GM13976 (cell line): ENCODE measurements around the gene HHATL.

Source experiments
- DNase-seq: peaks from one replicate; pipeline ENCODE4 v3.0.0; 2012; ENCODE audit warnings: low spot score
- in situ Hi-C: fragments of 300-500 bp; cut with MboI; formaldehyde crosslinking; loops from one replicate; pipeline ENCODE4 v1.12.0; 2022; ENCODE audit warnings: low sequenced_read_pairs, mixed read lengths, inconsistent platforms; ENCODE audit not compliant: unreplicated experiment
- TF ChIP-seq, protein P1 (sequence below): IDR thresholded peaks from 2 replicates; pipeline ENCODE4 v1.5.1; 2012; ENCODE audit warnings: borderline replicate concordance, mild to moderate bottlenecking; ENCODE audit not compliant: insufficient read depth; ENCODE audit errors: extremely low read depth, missing control alignments, control extremely low read depth

HHATL gene

DNA sequence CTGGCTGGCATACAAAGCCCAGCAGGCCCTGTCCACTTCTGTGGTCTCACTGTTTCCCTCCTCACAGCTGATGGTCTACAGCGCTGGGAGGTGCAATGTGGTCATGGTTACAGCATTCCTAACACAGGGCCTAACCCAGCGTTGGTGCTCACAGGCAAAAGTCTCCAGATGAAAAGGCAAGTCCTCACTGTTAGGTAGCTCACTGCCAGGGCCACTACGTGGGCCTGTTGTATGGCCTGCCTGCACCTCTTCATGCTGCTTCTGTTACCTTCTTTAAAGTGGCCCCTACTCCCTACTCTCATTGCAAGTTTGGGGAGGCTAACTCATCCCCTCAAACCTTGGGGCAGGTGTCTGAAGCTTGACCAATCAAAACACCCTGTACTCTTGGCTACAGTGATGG lies 39.2 kb upstream of the HHATL start:
- in situ Hi-C loops = no loop called here
- TF ChIP-seq, protein P1, sequence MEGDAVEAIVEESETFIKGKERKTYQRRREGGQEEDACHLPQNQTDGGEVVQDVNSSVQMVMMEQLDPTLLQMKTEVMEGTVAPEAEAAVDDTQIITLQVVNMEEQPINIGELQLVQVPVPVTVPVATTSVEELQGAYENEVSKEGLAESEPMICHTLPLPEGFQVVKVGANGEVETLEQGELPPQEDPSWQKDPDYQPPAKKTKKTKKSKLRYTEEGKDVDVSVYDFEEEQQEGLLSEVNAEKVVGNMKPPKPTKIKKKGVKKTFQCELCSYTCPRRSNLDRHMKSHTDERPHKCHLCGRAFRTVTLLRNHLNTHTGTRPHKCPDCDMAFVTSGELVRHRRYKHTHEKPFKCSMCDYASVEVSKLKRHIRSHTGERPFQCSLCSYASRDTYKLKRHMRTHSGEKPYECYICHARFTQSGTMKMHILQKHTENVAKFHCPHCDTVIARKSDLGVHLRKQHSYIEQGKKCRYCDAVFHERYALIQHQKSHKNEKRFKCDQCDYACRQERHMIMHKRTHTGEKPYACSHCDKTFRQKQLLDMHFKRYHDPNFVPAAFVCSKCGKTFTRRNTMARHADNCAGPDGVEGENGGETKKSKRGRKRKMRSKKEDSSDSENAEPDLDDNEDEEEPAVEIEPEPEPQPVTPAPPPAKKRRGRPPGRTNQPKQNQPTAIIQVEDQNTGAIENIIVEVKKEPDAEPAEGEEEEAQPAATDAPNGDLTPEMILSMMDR = no peak
- DNase-seq = no peak

- in situ Hi-C loops = no loop called here
- TF ChIP-seq, protein P1 = no peak
- DNase-seq = no peak
Observed at GRCh38 chr3:42739401-42740158, 37.0 kb upstream of the HHATL start.

GRCh38 chr3:42736531-42736930 lies 33.9 kb upstream of the HHATL start:
- in situ Hi-C loops = no loop called here
- TF ChIP-seq, protein P1 = no peak
- no peak for DNase-seq

DNA sequence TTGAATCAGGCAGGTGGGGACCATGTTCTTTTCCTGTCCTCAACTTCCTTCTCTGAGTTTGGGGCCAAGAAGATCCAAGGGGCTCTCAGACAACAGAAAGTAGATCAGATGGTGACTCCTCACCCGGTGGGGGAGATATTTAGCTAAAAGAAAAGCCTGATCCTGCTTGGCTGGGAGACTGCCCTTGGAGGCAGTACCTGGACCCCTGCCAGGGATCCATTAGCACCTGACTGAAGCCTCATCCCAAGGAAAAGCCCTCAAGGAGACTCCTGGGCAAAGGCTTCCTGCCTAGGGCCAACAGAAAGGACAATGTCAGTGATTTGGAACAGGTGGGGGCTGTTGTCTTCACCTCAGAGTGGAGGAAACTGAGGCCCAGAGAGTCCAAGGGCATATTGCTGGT lies 33.5 kb upstream of the HHATL start:
- in situ Hi-C loops = no loop called here
- TF ChIP-seq, protein P1 = no peak
- no peak for DNase-seq

DNA sequence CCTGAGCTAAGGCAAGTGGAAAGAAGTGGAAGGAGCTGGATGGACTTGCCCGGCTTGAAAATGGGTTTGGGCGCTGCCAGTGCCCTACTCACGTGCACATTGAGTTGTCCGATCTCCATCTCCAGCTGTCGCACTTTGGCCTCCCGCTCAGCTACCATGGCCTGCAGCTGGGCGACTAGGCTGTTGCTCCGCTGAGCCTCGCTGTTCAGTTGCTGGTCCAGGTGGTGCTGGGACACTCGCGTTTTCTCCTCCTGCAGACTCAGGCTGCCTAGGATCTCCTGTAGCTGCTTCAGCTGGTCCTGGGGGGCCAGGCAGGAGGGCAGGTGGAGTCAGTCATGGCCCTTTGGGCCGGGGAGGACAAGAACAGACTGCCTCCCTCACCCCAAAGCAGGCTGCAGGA lies 33.0 kb upstream of the HHATL start:
- in situ Hi-C loops = no loop called here
- DNase-seq = no peak
- TF ChIP-seq, protein P1 = no peak

DNA sequence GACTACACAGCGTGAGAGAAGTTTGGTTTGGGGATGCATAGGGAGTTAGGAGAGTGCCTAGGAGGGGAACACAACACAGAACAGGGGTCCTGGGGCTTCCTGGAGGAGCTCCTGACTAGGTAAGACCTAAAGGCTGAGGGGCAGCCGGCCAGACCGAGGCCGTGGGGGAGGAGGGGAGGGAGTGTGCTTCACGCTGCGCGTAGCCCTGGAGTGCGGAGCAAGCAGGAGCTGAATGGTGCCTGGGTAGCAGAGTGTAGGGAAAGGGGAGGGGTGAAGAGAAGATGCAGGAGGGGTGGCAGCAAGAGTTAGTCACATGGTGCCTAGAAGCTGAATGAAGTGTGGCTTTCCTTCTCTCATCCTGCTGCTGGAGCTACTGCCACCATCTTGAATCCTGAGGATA lies 32.4 kb upstream of the HHATL start:
- in situ Hi-C loops = no loop called here
- TF ChIP-seq, protein P1 = no peak
- DNase-seq = no peak
